Effector memory CD4-positive, alpha-beta T cell (primary cell): ENCODE measurements around the gene KLC1.

Experiments used
- DNase-seq, 3 donors: peaks; one replicate each; pipeline ENCODE4 v3.0.0-alpha.2; 2020
- H3K27ac ChIP-seq: 2 replicates; pipeline ENCODE4 v1.7.0; 2013; ENCODE audit warnings: mild to moderate bottlenecking, low read length, moderate library complexity; ENCODE audit not compliant: insufficient read depth, poor library complexity, severe bottlenecking
- H3K27me3 ChIP-seq: replicated peaks from 2 replicates; pipeline ENCODE4 v1.7.0; 2013; ENCODE audit warnings: mild to moderate bottlenecking, low read length; ENCODE audit not compliant: insufficient read depth, control insufficient read depth, poor library complexity, severe bottlenecking
- H3K36me3 ChIP-seq: 2 replicates; pipeline ENCODE4 v1.7.0; 2013; ENCODE audit warnings: mild to moderate bottlenecking, low read length, moderate library complexity; ENCODE audit not compliant: control insufficient read depth, insufficient read depth
- H3K4me1 ChIP-seq: 2 replicates; pipeline ENCODE4 v1.7.0; 2013; ENCODE audit warnings: low read length, mild to moderate bottlenecking; ENCODE audit not compliant: control insufficient read depth, insufficient read depth, poor library complexity, severe bottlenecking
- H3K4me3 ChIP-seq: 2 replicates; pipeline ENCODE4 v1.7.0; 2013; ENCODE audit warnings: low read length, low read depth, mild to moderate bottlenecking; ENCODE audit not compliant: insufficient read depth, poor library complexity, severe bottlenecking
- H3K9me3 ChIP-seq: 2 replicates; pipeline ENCODE4 v1.7.0; 2013; ENCODE audit warnings: mild to moderate bottlenecking, low read length, moderate library complexity; ENCODE audit not compliant: control insufficient read depth

Gene KLC1

GRCh38 chr14:103624860-103625259 lies 4.2 kb upstream of the KLC1 start:
- no peaks in the 10 kb centered on the region for H3K27me3 ChIP-seq
- no peaks in the 10 kb centered on the region for H3K36me3 ChIP-seq
- no peak for DNase-seq
- H3K4me3 ChIP-seq, result peak overlapping the region; percentile 15
- H3K27ac ChIP-seq, result peak overlapping the region; percentile 40
- H3K9me3 ChIP-seq, result no peaks in the 10 kb centered on the region
- H3K4me1 ChIP-seq, result peaks cover 26% of the 10 kb centered on the region

DNA sequence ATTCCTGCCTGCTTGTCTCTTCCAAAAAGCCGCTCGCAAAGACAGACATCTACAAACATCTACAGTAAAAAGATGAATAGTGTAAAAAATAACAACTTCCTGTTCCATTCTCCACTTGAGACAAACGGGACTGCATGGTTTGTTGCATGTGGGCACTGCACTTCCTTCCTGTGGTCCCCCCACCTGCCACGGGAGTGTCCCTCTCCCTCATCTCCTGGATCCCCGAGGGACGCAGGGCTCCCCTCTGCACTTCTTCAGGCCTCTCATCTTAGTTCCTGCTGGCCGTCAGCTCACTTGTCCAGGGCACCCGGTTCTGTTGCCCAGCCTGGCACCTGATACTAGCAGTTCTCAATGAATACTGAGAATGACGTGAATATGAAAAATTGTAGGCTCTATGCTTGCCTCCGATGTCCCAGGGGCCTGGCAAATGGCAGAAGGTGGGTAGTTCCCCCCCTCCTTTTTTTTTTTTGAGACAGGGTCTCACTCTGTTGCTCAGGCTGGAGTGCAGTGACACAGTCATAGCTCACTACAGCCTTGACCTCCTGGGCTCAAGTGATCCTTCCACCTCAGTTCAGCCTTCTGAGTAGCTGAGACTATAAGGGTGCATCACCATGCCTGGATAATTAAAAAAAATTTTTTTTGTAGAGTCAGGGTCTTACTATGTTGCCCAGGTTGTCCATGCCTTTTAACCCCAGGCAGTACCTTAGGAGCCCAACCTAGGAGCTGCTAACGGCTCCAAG lies 3.5 kb upstream of the KLC1 start:
- no peaks in the 10 kb centered on the region for H3K36me3 ChIP-seq
- peak overlapping the region; percentile 15 for H3K4me3 ChIP-seq
- H3K9me3 ChIP-seq, result no peaks in the 10 kb centered on the region
- peak overlapping the region; percentile 40 for H3K27ac ChIP-seq
- H3K27me3 ChIP-seq, result no peaks in the 10 kb centered on the region
- DNase-seq, result peak; percentile 34 to 41 (median 39)
- H3K4me1 ChIP-seq, result peaks cover 32% of the 10 kb centered on the region

DNA sequence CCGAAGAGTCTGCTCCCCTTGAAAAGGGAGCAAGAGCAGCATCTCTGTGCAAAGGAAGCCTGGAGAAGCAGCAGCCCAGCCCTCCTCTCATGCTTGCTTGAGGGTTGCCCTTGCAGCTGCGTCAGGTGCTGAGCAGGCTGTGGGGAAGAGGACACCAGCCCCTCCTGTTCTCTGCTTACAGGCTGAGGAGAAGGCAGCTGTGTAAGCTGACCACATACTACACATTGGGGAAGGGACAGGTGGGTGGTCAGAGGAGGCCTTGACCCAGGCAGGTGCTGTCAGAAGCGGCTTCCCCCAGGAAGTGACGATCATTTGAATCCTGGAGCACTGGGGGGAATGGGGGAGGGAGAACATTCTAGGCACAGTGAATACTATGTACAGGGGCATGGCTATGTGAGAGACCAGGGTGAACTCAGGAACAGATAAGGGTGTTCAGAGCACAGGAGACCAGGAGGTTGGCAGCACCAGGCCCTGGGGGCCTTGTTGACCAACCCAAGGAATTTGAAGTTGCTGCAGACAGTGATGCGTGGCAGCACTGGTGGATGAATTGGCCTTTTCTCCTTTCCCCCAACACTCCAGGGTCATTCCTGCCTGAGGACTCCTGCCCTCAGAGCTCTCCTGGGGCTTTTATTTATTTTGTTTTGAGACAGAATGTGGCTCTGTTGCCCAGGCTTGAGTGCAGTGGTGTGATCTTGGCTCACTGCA lies 2.7 kb upstream of the KLC1 start:
- Histone ChIP-seq H3K4me1 (peaks cover 36% of the 10 kb centered on the region), H3K36me3 (no peaks in the 10 kb centered on the region), H3K4me3 (no peak overlapping the region), H3K27me3 (no peaks in the 10 kb centered on the region), H3K27ac (no peak overlapping the region), H3K9me3 (no peaks in the 10 kb centered on the region)
- no peak for DNase-seq

DNA sequence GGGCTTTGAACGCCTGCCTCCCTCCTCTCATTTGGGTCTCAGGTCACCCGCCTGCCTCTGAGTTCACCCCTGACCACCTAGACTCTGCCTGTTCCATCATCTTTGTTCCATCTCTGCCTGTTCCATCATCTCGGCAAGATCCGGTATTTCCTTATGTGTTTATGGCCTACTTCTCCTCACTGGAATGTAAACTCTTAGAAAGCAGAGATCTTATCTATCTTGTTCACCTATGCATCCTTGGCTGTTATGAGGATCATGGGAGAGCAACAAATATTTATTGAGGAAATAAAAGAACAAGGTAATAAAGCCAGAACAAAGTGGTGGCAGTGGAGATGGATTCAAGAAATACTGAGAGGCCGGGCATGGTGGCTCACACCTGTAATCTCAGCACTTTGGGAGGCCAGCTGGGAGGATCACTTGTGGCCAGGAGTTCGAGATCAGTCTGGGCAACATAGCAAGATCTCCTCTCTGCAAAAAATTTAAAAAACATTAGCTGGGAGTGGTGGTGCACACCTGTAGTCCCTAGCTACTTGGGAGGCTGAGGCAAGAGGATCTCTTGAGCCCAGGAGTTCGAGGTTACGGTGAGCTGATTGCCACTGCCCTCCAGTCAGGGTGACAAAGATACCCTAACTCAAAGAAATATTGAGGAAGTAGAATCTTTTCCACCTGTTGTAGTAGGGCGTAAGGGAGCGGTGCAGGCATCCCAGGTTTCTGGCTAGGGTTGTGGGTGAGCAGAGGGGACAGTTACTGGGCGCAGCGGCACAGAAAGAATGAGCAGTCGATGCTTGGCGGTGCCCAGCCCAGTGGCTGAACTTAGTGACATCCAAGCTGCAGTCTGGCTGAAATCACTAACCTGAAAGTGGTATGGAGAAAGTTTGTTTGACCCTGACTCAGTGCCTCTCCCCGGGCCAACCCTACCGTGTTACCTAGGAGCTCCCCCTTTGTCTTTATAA lies 1.7 kb upstream of the KLC1 start:
- H3K27me3 ChIP-seq, result no peaks in the 10 kb centered on the region
- DNase-seq, result no peak
- H3K4me3 ChIP-seq, result no peak overlapping the region
- no peak overlapping the region for H3K27ac ChIP-seq
- no peaks in the 10 kb centered on the region for H3K9me3 ChIP-seq
- H3K36me3 ChIP-seq, result no peaks in the 10 kb centered on the region
- H3K4me1 ChIP-seq, result peaks cover 39% of the 10 kb centered on the region

- peak overlapping the region; percentile 85 for H3K27ac ChIP-seq
- H3K9me3 ChIP-seq, result no peaks in the 10 kb centered on the region
- H3K27me3 ChIP-seq, result no peaks in the 10 kb centered on the region
- H3K4me3 ChIP-seq, result peak overlapping the region; percentile 93
- H3K36me3 ChIP-seq, result no peaks in the 10 kb centered on the region
- H3K4me1 ChIP-seq, result peaks cover 39% of the 10 kb centered on the region
- no peak for DNase-seq
These were observed 759 bp upstream of the KLC1 start for GRCh38 chr14:103628221-103628683.

- H3K27me3 ChIP-seq, result no peaks in the 10 kb centered on the region
- H3K9me3 ChIP-seq, result no peaks in the 10 kb centered on the region
- peak overlapping the region; percentile 93 for H3K4me3 ChIP-seq
- H3K4me1 ChIP-seq, result peaks cover 34% of the 10 kb centered on the region
- no peaks in the 10 kb centered on the region for H3K36me3 ChIP-seq
- peak in 1 of 3 donors; percentile 20 for DNase-seq
- peak overlapping the region; percentile 85 for H3K27ac ChIP-seq
These were observed 601 bp downstream of the KLC1 start for GRCh38 chr14:103629503-103630121.

DNA sequence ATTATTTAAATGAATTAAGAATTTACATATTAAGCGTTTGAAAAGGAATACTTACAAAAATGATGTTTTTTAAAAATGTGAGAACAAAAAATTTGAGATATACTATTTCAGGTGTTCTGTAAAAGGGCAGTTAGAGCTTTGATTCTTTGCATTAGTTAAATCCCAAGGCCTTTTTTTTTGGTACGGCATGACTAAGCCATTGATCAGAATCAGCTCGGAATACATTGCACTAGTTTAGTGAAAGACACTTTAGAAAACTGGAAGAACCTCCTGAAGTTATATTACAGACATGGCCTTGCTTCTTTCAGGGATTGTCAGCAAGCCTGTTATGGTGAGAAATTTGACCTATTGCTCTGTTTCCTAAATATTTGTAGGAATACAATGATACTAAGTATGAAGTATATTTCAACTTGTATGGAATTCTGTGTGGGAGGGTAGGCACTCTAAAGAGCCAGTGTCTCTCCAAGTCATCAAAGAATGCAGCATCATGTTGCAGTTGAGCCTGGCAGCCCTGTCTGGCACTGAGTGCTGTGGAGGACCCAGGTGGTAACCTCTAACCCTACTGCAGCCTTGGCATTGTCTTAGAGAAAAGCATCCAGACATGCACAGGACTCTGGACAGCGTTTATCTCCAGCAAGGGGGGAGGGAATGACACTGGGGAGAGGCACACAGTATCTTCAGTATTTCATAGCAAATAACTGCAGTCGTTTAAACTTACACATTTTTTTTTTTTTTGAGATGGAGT lies 1.5 kb downstream of the KLC1 start:
- no peak for DNase-seq
- H3K27me3 ChIP-seq, result no peaks in the 10 kb centered on the region
- peaks cover 3% of the 10 kb centered on the region for H3K36me3 ChIP-seq
- peak overlapping the region; percentile 93 for H3K4me3 ChIP-seq
- H3K4me1 ChIP-seq, result peaks cover 28% of the 10 kb centered on the region
- no peak overlapping the region for H3K27ac ChIP-seq
- H3K9me3 ChIP-seq, result no peaks in the 10 kb centered on the region

GRCh38 chr14:103633391-103633790 lies 4.4 kb downstream of the KLC1 start:
- Histone ChIP-seq H3K27me3 (no peaks in the 10 kb centered on the region), H3K36me3 (peaks cover 3% of the 10 kb centered on the region), H3K4me1 (peaks cover 28% of the 10 kb centered on the region)

DNA sequence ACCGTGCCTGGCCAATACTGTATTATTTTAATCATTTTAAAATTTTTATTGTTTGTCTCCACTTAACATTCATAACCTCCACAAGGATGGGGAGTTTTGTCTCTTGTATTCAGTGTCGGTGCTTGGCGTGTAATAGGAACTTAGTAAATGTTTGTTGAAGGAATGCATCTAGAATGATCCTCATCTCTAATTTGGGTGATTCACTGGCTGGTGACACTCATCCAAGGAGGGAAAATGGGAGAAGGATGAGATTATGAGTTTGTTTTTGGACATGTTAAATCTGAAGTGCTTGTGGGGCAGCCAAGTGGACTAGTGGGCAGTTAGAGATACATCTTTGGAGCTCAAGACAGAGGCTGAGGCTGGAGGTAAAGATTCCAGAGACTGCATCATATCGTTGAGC lies 5.1 kb downstream of the KLC1 start:
- peaks cover 26% of the 10 kb centered on the region for H3K4me1 ChIP-seq
- H3K36me3 ChIP-seq, result peaks cover 3% of the 10 kb centered on the region
- no peak overlapping the region for H3K27ac ChIP-seq
- no peak for DNase-seq
- no peaks in the 10 kb centered on the region for H3K9me3 ChIP-seq
- no peaks in the 10 kb centered on the region for H3K27me3 ChIP-seq
- no peak overlapping the region for H3K4me3 ChIP-seq

More at GRCh38 chr14:103633391-103633790, 4.4 kb downstream of the KLC1 start:
- no peak for DNase-seq
- Histone ChIP-seq H3K9me3 (no peaks in the 10 kb centered on the region), H3K4me3 (no peak overlapping the region), H3K27ac (no peak overlapping the region)
